NCI-H146 (cell line): ENCODE measurements around the gene MYBPC2.

Source experiments
- DNase-seq: peaks from one replicate; lab custom pipeline; 2025; lab: John Stamatoyannopoulos, UW

The MYBPC2 gene

DNA sequence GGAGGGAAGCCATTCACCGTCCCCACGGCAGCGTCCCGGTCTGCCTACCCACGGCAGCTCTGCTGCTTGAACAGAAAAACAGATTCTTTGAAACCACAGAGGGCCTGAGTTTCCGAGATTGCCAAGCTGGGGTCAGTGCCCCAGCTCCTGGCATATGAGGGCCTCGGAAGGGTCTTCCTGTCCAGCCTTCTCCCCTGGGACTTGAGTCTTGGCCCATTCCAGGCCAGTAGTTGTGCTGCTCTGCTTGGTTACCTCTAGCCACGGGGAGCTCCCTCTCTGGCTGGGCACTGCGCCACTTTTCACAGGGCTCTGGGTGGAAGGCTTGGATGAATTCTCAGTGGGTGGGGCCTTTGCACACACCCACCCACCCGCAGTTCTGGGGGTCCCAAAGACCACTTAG is 22.6 kb upstream of the MYBPC2 start:
- DNase-seq, result no peak

GRCh38 chr19:50412419-50412818 is 20.3 kb upstream of the MYBPC2 start:
- no peak for DNase-seq

- DNase-seq, result no peak
Observed at GRCh38 chr19:50413096-50413495, 19.6 kb upstream of the MYBPC2 start.

- DNase-seq, result no peak
Observed at GRCh38 chr19:50413531-50413930, 19.2 kb upstream of the MYBPC2 start.

DNA sequence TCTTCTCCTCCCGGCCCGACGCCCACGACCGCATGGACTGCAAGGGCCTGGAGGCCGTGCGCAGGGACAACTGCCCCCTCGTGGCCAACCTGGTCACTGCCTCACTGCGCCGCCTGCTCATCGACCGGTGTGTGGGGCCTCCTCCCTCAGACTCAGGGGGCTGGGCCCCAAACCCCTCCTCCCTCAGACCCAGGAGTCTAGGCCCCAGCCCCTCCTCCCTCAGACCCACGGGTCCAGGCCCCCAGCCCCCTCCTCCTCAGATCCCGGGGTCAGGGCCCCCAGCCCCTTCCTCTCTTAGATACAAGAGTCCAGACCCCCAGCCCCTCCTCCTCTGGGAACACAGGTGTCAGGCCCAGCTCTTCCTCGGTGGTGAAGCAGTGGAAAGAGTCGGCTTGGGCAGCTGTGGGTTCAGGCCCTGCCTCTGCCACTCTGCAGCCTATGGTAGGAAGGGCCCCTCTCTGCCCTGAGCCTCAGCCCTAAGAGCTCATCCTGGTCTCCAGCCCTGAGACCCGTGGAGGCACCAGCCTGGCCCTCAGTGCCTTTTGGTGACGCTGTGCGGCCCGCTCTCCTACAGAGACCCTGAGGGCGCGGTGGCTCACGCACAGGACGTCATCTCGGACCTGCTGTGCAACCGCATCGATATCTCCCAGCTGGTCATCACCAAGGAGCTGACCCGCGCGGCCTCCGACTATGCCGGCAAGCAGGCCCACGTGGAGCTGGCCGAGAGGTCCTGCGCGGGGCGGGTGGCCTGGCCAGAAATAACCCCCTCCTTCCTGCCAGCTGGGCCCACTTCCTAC is 17.6 kb upstream of the MYBPC2 start:
- DNase-seq, result peak; percentile 50

- DNase-seq, result no peak
Observed at GRCh38 chr19:50415661-50416033, 17.0 kb upstream of the MYBPC2 start.

DNA sequence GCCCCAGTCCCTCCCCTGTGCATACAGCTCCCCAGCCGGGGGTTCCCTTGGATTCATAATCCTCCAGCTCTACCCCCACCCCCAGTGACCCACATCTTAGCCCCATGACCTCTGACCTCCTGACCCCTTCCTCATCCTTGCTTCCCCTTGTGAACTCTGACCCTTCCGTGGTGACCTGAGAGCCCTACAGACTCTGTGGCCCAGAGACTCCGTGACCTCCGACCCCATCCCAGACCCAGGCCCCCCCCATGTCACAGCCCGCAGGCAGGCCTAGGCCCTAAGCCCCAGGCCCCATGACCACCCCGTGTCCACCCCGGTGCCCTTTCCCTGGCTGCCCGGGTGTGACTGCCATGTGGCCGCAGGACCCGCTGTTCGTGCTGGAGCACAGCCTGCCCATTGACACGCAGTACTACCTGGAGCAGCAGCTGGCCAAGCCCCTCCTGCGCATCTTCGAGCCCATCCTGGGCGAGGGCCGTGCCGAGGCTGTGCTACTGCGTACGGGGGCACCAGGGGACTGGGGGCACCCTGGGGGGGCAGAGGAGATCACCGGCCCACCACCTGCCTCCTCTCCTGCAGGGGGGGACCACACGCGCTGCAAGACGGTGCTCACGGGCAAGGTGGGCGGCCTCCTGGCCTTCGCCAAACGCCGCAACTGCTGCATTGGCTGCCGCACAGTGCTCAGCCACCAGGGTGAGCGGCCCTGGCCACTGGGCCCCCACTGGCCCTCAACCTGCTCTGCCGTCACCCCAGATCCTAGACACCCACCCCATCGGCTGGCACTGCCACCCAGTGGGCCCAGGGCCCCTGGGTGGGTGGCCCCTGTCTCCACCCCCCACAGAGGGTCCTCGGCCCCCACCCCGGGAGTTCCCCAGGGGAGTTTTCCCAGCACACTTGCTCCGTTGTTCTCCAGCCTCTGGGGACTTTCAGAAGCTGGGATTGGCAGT is 16.4 kb upstream of the MYBPC2 start:
- no peak for DNase-seq

DNA sequence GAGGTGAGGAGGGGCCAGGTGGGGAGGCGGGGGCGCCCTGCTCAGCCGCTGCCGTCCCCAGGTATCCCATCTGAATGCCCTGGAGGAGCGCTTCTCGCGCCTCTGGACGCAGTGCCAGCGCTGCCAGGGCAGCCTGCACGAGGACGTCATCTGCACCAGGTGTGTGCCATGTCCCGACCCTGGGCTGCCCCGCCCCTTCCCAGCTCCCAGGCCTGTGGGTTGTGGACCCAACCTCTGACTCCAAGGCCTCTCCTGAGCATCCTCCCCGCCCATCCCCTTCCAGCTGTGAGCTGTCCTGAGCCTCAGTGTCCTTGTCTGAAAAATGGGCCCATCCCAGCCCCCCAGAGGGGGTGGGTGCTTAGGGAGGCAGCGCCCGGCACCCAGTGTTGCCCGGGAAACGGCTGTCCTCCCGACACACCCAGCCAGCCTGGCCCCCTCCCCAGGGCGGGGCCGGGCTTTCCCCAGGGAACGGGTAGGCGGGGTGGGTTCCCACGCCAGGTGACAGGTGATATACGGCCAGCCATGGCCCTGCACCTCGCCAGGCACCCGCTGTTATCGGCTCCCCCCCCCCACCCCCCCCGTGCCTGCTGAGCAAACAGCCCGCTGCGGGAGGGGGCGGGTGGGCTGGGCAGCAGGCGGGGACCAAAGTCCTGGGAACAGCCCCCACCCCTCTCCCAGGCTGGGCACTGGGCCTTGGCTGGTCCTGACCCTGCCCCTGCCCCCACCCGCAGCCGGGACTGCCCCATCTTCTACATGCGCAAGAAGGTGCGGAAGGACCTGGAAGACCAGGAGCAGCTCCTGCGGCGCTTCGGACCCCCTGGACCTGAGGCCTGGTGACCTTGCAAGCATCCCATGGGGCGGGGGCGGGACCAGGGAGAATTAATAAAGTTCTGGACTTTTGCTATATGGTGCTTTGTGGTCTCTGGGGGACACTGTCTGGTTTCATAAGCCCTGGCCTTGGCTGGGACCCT is 15.3 kb upstream of the MYBPC2 start:
- peak; percentile 43 for DNase-seq

- DNase-seq, result no peak
Observed at GRCh38 chr19:50418176-50419021, 14.3 kb upstream of the MYBPC2 start, which contains the start of gene SPIB. TSS of gene SPIB (plus strand) at chr19:50418938. CDS start at chr19:50418963, 25 bp downstream.

- DNase-seq, result no peak
Observed at GRCh38 chr19:50419022-50419579, 13.6 kb upstream of the MYBPC2 start.

DNA sequence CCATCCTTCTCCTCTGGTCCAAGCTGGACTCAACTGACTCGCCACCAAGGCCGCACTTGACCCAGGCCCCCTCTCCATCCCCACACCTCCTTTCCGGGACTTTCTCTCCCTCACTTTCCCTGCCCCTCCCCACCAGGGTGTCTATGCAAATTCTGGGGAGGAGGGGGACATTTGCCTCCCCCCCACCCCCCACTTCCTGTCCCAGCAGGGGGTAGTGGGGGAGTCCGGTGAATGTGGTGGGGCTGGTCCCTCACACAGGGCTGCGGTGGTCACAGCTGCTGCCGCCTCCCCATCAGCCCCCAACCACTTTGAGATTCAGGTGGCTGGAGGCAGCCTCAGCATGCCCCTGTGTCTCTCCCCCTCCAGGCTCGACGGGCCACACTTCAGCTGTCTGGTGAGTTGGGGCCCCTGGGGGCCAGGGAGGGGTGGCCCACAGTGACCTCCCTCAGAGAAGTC is 13.1 kb upstream of the MYBPC2 start:
- no peak for DNase-seq

DNA sequence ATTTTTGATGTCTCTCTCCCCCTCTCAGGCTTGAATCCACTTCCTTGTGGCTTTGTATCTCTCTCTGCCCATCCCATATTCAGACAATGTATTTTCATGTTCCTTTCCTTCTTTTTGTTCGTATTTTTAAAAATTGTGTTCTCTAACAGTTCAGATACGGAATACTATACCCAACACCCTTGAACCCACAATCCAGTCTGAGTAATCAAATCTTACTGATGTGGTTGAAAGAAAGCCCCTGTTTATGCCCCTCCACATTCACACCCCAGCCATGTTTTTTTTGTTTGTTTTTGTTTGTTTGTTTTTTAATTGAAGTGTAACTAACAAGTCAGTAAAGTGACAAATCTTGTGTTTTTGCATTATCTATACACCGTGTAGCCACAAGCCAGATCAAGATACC is 12.6 kb upstream of the MYBPC2 start:
- DNase-seq, result no peak

- DNase-seq, result no peak
Observed at GRCh38 chr19:50420808-50421207, 11.9 kb upstream of the MYBPC2 start.

DNA sequence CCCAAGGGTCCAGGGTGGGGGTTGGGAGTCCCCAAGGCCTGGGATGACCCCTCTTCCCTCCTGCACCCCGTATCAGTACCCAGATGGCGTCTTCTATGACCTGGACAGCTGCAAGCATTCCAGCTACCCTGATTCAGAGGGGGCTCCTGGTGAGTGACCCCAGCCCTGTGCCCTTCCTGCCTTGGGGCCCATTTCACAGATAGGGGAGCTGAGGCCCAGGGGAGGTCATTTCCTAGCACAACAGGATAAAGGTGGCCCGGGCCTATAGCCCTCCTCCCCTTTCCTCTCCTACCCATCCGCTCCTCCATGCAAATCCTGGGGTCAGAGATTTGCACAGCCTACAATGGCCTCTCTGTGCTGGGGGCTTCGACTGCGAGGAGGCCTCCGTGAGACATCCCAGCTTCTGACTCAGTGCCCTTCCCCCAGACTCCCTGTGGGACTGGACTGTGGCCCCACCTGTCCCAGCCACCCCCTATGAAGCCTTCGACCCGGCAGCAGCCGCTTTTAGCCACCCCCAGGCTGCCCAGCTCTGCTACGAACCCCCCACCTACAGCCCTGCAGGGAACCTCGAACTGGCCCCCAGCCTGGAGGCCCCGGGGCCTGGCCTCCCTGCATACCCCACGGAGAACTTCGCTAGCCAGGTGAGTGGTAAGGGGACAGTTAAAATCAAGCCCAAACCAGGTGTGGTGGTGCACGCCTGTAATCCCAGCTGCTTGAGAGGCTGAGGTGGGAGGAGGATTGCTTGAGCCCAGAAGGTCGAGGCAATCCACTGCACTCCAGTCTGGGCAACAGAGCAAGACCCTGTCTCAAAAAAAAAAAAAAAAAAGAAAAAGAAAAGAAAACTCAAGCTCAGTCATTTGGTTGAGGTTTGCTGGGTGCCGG is 10.1 kb upstream of the MYBPC2 start:
- no peak for DNase-seq

GRCh38 chr19:50423279-50424113 is 9.2 kb upstream of the MYBPC2 start:
- no peak for DNase-seq

DNA sequence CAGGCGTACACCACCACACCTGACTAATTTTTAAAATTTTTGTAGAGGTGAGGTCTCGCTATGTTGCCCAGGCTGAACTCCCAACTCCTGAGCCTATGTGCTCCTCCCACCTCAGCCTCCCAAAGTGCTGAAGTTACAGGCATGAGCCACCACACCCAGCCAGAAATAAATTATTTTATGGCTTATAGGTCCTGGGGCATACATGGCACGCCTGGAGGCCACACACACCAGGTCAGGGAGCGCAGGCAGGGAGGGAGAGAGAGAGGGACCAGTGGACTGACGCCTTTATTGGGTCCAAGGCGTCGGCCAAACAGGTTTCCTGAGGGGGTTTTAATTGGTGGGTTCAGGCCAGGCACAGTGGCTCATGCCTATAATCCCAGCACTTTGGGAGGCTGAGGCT is 7.1 kb upstream of the MYBPC2 start:
- no peak for DNase-seq

GRCh38 chr19:50427318-50427925 is 5.3 kb upstream of the MYBPC2 start:
- no peak for DNase-seq

- no peak for DNase-seq
Observed at GRCh38 chr19:50427997-50428425, 4.7 kb upstream of the MYBPC2 start.
